Measurements from ENCODE around the gene ZNF805. TPM values are rescaled to one million over a fixed set of nuclear protein-coding genes. Genes with fewer than 3 reads are reported as not detected.
A peak's percentile ranks its signal among the peaks of the same experiment; 100 is the strongest.

Gene ZNF805
- total RNA-seq, 4 donors from 2014 or later: 13.3 to 19.7 (median 17.3) TPM

- TF ChIP-seq CTCF (IDR thresholded peaks at IDR 0.05): no peak
- peak; percentile 92 to 96 for TF ChIP-seq POLR2AphosphoS5 (IDR thresholded peaks at IDR 0.05)
- peak; percentile 24 for TF ChIP-seq POLR2A (IDR thresholded peaks at IDR 0.05; ENCODE audit: low read depth)
- TF ChIP-seq EP300 (IDR thresholded peaks at IDR 0.05): no peak
- intact Hi-C loops (cut with DNase I): loop anchor here (10.0 kb wide), 1 partner anchor 74 kb away; the partner anchor contains the start of gene ZNF304
These were observed 39.9 kb downstream of the ZNF805 start, which contains the start of gene ZNF460 for GRCh38 chr19:57280165-57280961. ZNF460 (plus strand) TSS chr19:57280485; CDS start chr19:57280807, 322 bp downstream.

GRCh38 chr19:57280962-57281400 is 40.5 kb downstream of the ZNF805 start:
- no peak for DNase-seq (ENCODE audit: extremely low spot score)
- 3% methylated on average over 6 of the region's 6 CpGs for WGBS
- intact Hi-C loops (cut with DNase I): loop anchor here (10.0 kb wide), 1 partner anchor 74 kb away; the partner anchor contains the start of gene ZNF304
- Histone ChIP-seq H3K4me3 (peak overlapping the region; percentile 74 to 92 (median 90)), H3K36me3 (peaks cover 18 to 41% (median 24%) of the 10 kb centered on the region in 4 donors), H3K9me3 (no peaks in the 10 kb centered on the region), H3K27ac (replicated peaks in 1 of 4) (peak overlapping the region; percentile 97 to 100 (median 98)), H3K4me1 (peaks cover 34 to 55% (median 48%) of the 10 kb centered on the region in 4 donors), H3K27me3 (no peaks in the 10 kb centered on the region)
- TF ChIP-seq EP300 (IDR thresholded peaks at IDR 0.05): no peak
- TF ChIP-seq POLR2A (IDR thresholded peaks at IDR 0.05; ENCODE audit: low read depth): no peak

More at GRCh38 chr19:57280165-57280961, 39.9 kb downstream of the ZNF805 start, which contains the start of gene ZNF460:
- whole genome bisulfite sequencing: 0% methylated on average over 41 of the region's 71 CpGs
- H3K27ac ChIP-seq (replicated peaks in 1 of 4): peak within 1 kb of the TSS; percentile 97 to 100 (median 98)
- no peaks in the 10 kb centered on the region for H3K9me3 ChIP-seq
- peak; percentile 99 for DNase-seq (ENCODE audit: extremely low spot score)
- no peaks in the 10 kb centered on the region for H3K27me3 ChIP-seq
- peaks cover 12 to 37% (median 17%) of the 10 kb centered on the region in 4 donors for H3K36me3 ChIP-seq
- peaks cover 34 to 55% (median 48%) of the 10 kb centered on the region in 4 donors for H3K4me1 ChIP-seq
- peak within 1 kb of the TSS; percentile 74 to 92 (median 90) for H3K4me3 ChIP-seq

GRCh38 chr19:57282011-57282643 is 41.7 kb downstream of the ZNF805 start:
- H3K4me1 ChIP-seq: peaks cover 34 to 55% (median 48%) of the 10 kb centered on the region in 4 donors
- H3K27ac ChIP-seq (replicated peaks in 1 of 4): peak overlapping the region in 2 of 4 donors; percentile 97 to 100
- peaks cover 29 to 47% (median 32%) of the 10 kb centered on the region in 4 donors for H3K36me3 ChIP-seq
- TF ChIP-seq CTCF (IDR thresholded peaks at IDR 0.05) (no peak), POLR2A (IDR thresholded peaks at IDR 0.05; ENCODE audit: low read depth) (no peak), POLR2AphosphoS5 (IDR thresholded peaks at IDR 0.05) (no peak), EP300 (IDR thresholded peaks at IDR 0.05) (no peak)
- H3K4me3 ChIP-seq: peak overlapping the region in 3 of 4 donors; percentile 74 to 92 (median 90)
- H3K9me3 ChIP-seq: peaks cover 0 to 1% (median 0%) of the 10 kb centered on the region in 4 donors
- WGBS: 82% methylated on average over 5 of the region's 5 CpGs
- intact Hi-C loops (cut with DNase I): loop anchor here (10.0 kb wide), 1 partner anchor 73 kb away; the partner anchor contains the start of gene ZNF304
- no peaks in the 10 kb centered on the region for H3K27me3 ChIP-seq
- no peak for DNase-seq (ENCODE audit: extremely low spot score)

- Histone ChIP-seq H3K36me3 (peaks cover 86 to 100% (median 93%) of the 10 kb centered on the region in 4 donors), H3K27me3 (no peaks in the 10 kb centered on the region), H3K4me1 (peaks cover 6 to 17% (median 14%) of the 10 kb centered on the region in 4 donors), H3K9me3 (peaks cover 0 to 44% (median 17%) of the 10 kb centered on the region in 4 donors), H3K4me3 (no peak overlapping the region), H3K27ac (replicated peaks in 1 of 4) (no peak overlapping the region)
- WGBS: 85% methylated on average over 4 of the region's 4 CpGs
- no peak for DNase-seq (ENCODE audit: extremely low spot score)
- intact Hi-C loops (cut with DNase I): loop anchor here (10.0 kb wide), 1 partner anchor 66 kb away; the partner anchor contains the start of gene ZNF304
- TF ChIP-seq CTCF (IDR thresholded peaks at IDR 0.05): no peak
- TF ChIP-seq EP300 (IDR thresholded peaks at IDR 0.05): no peak
These were observed 47.9 kb downstream of the ZNF805 start for GRCh38 chr19:57288373-57288772.
